Measurements from ENCODE around the gene RNF25. TPM values are rescaled to one million over a fixed set of nuclear protein-coding genes. Genes with fewer than 3 reads are reported as not detected.
A peak's percentile ranks its signal among the peaks of the same experiment; 100 is the strongest.

Gene RNF25, protein sequence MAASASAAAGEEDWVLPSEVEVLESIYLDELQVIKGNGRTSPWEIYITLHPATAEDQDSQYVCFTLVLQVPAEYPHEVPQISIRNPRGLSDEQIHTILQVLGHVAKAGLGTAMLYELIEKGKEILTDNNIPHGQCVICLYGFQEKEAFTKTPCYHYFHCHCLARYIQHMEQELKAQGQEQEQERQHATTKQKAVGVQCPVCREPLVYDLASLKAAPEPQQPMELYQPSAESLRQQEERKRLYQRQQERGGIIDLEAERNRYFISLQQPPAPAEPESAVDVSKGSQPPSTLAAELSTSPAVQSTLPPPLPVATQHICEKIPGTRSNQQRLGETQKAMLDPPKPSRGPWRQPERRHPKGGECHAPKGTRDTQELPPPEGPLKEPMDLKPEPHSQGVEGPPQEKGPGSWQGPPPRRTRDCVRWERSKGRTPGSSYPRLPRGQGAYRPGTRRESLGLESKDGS
- 10 to 100 TPM; 21.2 to 24.3 TPM for total RNA-seq
- long read RNA-seq, donor 1, transcript RNF25-201 (10 exons, 1,914 nt), result major isoform, 5 of 7 reads
- long read RNA-seq, donor 1, partial matches to known transcripts, result 2 of 7 reads
- long read RNA-seq, donor 1, other reads (novel, unspliced or antisense), result 0 of 7 reads
- long read RNA-seq, donor 2, transcript RNF25-201 (10 exons, 1,914 nt), result major isoform, 87 of 102 reads
- long read RNA-seq, donor 2, partial matches to known transcripts, result 2 of 102 reads
- long read RNA-seq, donor 2, other reads (novel, unspliced or antisense), result 11 of 102 reads

DNA sequence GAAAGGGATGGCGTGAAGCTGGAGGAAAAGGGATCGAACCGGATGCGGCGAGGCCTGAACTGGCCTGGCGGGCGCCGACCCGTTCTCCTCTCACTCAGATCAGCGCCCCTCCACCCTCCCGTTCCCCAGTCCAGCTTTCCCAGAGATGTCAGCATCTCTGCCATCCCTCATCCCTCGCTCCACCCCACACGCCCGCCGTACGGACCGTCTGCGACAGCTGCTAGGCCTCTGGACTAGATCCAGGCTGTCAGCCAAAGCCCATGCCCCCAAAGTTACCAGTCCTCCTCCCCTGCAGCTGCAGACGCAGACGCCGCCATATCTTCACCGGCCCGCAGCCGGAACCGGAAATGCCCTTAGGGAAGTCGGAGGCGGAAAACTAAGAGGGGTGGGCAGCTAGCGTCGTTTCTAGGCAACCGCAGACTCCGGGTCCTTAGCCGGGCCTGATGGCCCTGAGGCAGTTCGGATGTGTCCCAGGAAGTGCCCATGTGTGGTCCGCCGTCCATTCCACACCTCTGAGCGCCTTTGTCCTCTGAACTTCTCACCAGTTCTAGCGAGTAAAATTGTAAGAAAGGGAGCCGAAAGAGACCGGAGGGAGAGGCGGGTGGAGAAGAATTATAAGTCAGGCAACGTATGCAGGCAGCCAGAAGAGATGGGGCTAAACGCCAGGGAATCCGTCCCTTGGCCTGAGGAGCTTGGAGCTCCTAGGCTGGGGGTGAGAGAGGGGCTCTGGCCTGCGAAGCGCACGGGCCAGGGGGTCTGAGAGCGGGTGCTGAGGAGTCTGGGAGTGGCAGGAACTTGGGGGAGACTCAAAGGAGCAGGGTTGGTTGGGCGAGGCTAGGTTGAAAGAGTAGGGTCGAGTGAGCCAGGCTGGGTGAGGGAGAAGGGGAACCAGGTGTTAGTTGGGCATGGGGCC lies at the start of gene RNF25, which contains the start of gene STK36:
Gene RNF25 (minus strand): TSS at position 349 of the 913 bp plus-strand sequence. CDS start 32 bp downstream, at position 317.
Gene STK36 (plus strand): TSS at position 433 of the 913 bp plus-strand sequence. CDS start 744 bp downstream, outside the sequence.
- intact Hi-C loops (cut with DNase I), result no loop called here
- peak; percentile 96 for DNase-seq (ENCODE audit: low spot score)

DNA sequence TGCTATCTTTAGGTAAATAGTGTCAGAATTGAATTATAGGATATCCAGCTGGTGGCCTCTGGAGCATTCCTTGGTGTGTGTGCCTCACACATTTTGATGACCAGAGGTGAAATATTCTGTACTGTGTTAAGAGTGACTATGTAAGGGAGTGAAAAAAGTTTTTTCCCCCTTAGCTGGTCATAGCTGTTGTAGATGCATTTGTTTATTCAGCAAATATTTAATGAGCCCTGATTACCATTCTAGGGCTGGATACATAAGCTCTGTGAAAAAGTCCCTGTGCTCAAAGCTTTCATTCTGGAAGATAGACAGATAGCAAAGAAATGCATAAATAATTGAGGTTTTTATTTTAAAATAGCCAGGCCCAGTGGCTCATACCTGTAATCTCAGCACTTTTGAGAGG lies 49.7 kb upstream of the RNF25 start:
- DNase-seq (ENCODE audit: low spot score), result no peak
- intact Hi-C loops (cut with DNase I), result no loop called here

DNA sequence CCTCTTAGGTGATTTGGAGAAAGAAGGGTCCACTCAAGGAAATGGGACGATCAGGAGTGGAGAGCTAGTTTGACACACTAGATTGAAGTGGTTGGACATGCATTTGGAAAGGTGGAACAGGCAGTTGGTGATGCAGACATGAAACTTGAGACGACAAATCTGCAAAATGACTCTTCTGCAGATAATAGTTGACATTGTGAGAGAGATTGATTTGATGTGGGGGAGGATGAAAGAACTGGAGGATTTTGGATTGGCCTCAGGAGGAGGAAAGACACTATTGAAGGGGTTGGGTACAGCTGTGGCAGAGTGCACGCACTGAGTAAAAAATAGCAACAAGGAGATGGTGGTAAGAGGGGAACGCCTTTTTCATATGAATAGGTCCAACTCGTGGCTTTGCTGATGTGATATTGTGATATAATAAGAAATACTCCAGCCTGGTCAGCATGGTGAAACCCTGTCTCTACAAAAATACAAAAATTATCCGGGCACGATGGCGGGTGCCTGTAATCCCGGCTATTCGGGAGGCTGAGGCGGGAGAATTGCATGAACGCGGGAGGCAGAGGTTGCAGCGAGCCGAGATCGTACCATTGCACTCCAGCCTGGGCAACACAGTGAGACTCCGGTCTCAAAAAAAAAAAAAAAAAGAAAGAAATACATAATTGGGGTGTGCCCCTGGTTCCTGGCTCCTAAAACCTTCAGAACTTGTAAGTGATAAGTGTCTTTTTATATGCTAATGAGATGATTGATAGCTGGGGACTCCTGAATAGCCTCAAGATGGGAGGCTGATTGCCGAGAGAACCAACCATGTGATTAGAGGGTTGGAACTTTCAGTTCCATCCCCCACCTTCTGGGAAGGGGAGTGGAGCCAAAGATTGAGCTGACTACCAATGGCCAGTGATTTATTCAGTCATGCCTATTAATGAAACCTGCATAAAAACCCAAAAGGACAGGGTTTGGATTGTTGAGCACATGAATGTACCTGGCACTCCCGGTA lies 48.5 kb upstream of the RNF25 start:
- intact Hi-C loops (cut with DNase I), result no loop called here
- DNase-seq (ENCODE audit: low spot score), result no peak

DNA sequence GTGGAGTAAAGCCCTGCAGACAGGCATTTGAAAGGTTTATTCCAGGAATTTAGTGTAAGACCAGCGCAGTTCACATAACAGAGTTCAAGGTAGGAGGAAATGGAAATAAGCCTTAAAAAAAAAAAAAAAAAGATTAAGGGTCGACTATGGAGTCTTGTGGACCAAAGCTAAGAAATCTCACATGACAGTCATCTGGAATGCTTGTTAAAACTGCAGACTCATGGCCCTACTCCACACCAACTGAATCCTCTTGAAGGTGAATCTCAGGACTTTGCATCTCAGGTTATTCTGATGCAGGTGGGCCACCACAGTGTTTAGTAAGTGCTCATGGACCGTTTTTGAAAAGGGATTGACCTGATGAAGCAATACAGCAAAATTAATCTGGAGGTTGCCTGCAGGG lies 47.7 kb upstream of the RNF25 start:
- DNase-seq (ENCODE audit: low spot score), result no peak
- intact Hi-C loops (cut with DNase I), result loop anchor here in 1 of 2 donors (10.0 kb wide), 1 partner anchor 135 kb away; the partner anchor contains the start of gene WNT6

DNA sequence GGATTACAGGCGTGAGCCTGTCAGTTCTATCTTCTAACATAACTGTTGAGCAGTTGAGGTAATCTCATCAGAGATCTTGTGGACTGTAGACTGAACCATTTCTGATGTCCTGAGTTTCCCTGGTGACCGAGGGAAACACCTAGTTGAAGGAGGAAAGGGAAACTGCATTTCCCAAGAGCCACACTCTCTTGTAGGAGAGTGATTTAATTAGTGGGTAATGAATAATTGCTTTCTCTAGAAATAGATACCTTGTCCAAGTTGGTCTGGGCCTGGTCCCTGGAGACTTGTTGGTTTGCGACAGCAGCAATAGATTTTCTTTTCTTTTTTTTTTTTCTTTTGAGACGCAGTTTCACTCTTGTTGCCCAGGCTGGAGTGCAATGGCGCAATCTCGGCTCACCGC lies 46.3 kb upstream of the RNF25 start:
- intact Hi-C loops (cut with DNase I), result loop anchor here in 1 of 2 donors (10.0 kb wide), 1 partner anchor 137 kb away; the partner anchor contains the start of gene WNT6
- DNase-seq (ENCODE audit: low spot score), result no peak

DNA sequence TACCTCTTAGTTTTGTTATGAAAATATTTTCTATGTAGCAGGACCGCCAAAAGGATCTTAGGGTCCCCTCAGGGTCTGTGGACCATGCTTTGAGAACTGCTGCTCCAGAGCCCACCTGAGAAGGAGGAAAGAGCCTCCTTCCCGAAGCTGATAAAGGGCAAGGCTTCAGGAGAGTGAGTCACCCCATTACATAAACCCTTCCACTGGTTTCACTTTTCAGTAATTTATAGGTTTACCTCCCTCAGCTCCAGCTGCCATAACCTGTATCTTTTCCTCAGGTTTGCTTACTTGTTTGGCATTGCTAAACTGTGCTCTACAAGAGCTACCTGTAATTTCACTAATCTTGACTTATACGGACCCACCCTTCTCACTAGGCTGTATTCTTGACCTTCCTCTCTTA lies 45.5 kb upstream of the RNF25 start:
- DNase-seq (ENCODE audit: low spot score), result no peak
- intact Hi-C loops (cut with DNase I), result loop anchor here in 1 of 2 donors (10.0 kb wide), 1 partner anchor 138 kb away; the partner anchor contains the start of gene WNT6

DNA sequence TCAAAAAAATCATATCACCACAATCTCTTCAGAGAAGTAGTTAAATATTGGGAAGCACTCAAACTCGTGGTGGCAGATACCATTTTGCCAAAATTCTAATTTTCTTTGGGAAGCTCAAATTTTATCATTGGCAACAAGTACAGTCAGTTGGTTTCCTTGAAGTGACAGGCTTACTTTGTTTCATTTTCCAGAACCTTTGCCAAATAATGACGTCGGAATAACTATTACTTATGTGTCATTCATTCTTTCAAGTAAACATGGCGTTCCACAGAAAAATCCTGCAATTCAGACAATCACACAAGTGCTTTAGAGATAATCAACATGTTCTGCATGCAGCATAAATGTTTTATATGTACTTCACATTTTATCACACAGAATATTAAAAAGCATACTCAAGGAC lies 44.3 kb upstream of the RNF25 start:
- intact Hi-C loops (cut with DNase I), result loop anchor here in 1 of 2 donors (10.0 kb wide), 1 partner anchor 139 kb away; the partner anchor contains the start of gene WNT6
- no peak for DNase-seq (ENCODE audit: low spot score)

DNA sequence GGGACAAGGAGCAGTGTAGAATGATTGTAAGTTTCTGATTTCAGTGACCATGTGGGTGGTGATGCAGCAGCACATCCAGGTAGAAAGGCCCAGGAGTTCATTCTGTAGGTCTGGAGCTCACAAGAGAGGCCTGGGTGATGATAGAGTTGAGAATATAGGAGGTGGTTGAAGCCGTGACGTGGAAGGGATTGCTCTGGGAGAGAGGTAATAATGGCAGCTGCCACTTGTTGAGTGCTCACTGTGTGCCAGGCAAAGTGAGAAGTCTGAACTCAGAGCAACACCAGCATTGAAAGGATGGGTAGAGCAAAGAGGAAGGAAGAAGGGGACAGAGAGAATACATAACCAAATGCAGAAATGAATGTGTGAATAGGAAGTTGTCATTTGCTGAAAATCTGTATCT lies 42.1 kb upstream of the RNF25 start:
- intact Hi-C loops (cut with DNase I), result loop anchor here in 1 of 2 donors (10.0 kb wide), 1 partner anchor 141 kb away; the partner anchor contains the start of gene WNT6
- DNase-seq (ENCODE audit: low spot score), result no peak

DNA sequence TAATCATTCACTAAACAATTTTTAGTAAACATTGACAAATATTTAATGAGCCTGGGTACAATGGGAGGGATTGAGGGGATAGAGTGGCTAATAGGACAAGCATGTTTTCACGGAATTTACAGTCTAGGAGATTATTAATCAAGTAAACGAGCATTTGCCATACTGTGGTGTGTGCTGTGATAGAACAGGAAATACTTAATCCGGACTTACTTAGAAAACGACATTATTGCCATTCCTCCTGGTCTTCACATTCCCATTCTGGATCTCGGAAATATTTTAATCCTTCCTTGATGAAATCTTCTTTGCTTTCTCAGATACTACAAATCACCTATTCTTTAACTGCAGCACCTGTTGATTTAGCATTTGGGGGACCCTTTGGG lies 39.7 kb upstream of the RNF25 start:
- intact Hi-C loops (cut with DNase I), result loop anchor here in 1 of 2 donors (10.0 kb wide), 1 partner anchor 143 kb away; the partner anchor contains the start of gene WNT6
- DNase-seq (ENCODE audit: low spot score), result no peak

DNA sequence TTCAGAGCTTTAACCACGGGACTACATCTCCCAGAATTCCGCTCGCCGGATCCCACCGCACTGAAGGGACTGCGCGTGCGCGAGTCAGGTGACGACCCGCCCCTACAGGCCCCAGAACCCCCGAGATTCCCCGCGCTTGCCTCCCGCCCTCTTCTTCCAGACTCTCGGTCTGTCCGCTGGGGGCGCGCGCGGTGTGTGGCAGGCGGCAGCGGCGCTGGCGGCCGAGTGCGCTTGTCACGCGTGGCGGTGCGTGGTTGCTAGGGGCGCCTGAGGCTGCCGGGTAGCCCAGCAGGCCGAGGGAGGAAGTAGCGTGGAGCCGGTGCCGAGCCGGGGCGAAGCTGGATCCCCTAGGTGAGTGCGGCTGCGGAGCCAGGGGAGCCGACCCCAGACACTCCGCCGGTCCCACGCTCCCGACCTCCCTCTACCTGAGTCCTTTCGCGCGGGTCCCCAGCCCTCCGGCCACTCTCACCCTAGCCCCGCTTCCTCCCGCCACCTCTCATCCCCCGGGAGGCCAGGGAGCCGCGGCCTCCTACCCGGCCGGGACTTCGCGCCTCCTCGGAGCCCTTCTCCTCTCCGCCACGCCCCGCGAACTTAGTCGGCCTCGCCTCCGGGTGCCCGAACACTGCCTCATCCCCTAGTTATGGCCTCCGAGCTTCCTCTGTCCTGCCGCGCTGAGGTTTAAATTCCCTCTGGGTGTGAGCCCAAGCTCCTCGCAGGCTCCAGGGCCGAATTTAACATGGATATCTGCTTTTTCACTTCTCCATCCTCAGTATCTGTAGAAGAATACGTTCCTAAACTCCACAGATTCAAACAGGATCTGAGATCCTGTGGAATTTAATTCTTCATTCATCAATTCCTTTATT lies 39.1 kb upstream of the RNF25 start, which contains the start of gene TTLL4:
Gene TTLL4 (plus strand): TSS at position 149 of the 863 bp plus-strand sequence. CDS start 26,842 bp downstream, outside the sequence.
- intact Hi-C loops (cut with DNase I), result loop anchor here in 1 of 2 donors (10.0 kb wide), 1 partner anchor 144 kb away; the partner anchor contains the start of gene WNT6
- peak; percentile 100 for DNase-seq (ENCODE audit: low spot score)

DNA sequence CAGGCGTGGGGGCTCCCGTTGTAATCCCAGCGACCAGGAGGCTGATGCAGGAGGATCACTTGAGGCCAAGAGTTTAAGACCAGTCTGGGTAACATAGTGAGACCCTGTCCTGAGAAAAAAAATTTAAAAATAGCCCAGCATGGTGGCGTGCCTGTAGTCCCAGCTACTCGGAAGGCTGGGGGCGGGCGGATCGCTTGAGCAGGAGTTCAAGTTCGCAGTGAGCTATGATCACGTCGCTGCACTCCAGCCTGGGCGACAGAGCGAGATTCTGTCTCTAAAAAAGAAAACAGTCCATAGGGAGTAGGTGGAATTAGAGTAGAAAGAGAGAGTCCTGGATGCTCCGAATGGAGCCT lies 38.5 kb upstream of the RNF25 start:
- DNase-seq (ENCODE audit: low spot score), result no peak
- intact Hi-C loops (cut with DNase I), result loop anchor here in 1 of 2 donors (10.0 kb wide), 1 partner anchor 144 kb away; the partner anchor contains the start of gene WNT6

DNA sequence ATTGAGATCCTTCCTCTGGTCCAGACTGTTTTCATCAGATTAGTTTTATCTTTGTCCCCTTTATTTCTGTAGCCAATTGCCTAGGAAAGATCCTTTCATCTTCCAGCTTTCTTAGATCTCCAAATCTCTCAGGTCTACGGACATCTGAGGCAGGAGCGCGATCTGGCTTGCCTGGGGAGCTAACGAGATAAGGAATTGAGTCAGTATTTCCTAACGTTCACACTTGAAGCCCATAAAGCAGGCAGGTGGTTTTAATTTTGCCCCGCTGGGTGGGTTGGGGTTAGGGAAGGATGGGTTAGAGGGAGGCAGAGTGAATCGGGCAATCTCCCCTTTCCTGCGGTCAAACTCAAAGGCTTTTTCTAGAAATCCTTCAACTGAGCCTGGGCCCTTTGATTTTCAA lies 38.1 kb upstream of the RNF25 start:
- DNase-seq (ENCODE audit: low spot score), result no peak

DNA sequence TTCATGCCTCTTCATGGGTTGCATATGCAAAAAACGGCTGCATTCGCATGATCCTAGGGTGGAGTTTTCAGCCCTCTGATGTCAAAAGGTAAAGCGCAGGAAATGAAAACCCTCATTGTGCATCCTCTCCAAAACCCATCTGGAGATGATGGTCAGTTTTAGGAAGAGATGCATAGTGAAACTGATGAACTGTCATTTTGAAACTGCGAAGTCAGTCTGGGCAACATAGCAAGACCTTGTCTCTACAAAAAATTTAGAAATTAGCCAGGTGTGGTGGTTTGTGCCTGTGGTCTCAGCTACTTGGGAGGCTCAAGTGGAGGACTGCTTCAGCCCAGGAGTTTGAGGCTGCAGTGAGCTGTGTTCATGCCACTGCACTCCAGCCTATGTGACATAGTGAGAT lies 36.3 kb upstream of the RNF25 start:
- intact Hi-C loops (cut with DNase I), result no loop called here
- no peak for DNase-seq (ENCODE audit: low spot score)

More for the DNA sequence above, 38.1 kb upstream of the RNF25 start:
- intact Hi-C loops (cut with DNase I), result loop anchor here in 1 of 2 donors (10.0 kb wide), 1 partner anchor 145 kb away; the partner anchor contains the start of gene WNT6

DNA sequence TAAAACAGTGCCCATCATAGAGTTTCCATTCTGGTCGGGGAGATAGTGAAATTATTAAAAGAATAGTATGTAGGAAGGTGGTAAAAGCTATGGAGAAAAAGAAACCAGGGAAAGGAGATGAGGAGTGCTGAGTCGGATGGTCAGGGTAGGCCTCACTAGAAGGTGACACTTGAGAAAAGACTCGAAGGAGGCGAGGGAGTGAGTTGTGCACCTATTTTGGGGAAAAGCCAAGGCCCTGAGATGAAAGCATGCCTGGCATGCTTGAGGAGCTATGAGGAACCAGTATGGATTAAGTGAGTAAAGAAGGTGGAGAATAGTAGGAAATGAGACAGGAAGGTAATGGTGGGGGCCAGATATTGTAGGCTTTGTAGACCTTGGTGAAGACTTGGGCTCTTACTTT lies 31.5 kb upstream of the RNF25 start:
- no peak for DNase-seq (ENCODE audit: low spot score)
- intact Hi-C loops (cut with DNase I), result no loop called here

DNA sequence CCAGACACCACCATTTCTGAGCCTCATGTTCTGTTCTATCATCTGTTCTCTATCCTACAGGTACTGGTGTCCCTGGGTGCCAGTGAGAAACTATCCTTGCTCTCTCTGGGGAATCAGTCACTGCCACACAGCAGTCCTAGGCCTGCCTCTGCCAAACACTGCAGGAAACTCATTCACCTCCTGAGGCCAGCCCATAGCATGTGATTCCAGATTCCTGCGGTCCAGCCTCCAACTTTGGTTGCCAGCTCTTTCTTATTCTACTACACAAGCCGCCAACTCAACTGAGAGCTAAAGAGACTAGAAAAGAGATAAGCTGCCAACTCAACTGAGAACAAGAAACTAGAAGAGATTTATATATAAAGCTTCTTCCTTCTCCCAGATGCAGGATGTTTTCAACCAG lies 30.0 kb upstream of the RNF25 start:
- intact Hi-C loops (cut with DNase I), result no loop called here
- no peak for DNase-seq (ENCODE audit: low spot score)

DNA sequence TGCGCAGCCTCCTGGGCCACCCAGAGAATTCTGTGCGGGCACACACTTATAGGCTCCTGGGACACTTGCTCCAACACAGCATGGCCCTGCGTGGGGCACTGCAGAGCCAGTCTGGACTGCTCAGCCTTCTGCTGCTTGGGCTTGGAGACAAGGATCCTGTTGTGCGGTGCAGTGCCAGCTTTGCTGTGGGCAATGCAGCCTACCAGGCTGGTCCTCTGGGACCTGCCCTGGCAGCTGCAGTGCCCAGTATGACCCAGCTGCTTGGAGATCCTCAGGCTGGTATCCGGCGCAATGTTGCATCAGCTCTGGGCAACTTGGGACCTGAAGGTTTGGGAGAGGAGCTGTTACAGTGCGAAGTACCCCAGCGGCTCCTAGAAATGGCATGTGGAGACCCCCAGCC lies 27.1 kb upstream of the RNF25 start:
- intact Hi-C loops (cut with DNase I), result no loop called here
- no peak for DNase-seq (ENCODE audit: low spot score)

All from posterior vena cava (tissue), 2 donors.